ENCODE measurements around the gene LRMDA.
A peak's percentile ranks its signal among the peaks of the same experiment; 100 is the strongest.

The LRMDA gene

DNA sequence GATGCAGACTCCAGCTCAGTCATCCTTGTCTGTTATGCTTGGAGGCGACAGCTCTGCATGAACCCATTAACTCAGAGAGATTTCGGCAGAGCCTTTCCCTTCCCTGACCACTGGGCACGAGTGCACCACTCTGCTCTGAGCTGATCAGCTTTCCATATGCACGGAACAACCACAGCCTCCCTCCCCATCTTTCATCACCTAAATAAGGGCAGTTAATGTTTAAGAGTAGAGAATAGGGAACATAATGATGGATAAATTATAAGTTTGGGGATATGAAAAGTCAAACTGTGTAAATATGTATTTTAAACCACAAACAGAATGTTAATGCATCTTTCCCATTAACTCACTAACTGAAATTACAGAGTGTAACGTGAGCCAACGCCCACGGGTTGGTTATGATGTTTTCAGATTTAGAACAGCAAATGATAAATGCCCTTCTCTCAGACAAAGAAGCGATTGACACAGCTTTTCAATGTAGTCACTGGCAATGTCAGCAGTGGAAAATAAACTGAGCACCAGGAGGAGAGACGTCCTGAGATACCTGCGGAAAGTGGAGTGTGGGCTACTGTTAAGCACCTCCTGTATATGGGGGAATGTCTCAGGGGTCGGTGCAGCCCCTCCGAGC lies 658.2 kb downstream of the LRMDA start (continued):
- TF ChIP-seq, protein P1, sequence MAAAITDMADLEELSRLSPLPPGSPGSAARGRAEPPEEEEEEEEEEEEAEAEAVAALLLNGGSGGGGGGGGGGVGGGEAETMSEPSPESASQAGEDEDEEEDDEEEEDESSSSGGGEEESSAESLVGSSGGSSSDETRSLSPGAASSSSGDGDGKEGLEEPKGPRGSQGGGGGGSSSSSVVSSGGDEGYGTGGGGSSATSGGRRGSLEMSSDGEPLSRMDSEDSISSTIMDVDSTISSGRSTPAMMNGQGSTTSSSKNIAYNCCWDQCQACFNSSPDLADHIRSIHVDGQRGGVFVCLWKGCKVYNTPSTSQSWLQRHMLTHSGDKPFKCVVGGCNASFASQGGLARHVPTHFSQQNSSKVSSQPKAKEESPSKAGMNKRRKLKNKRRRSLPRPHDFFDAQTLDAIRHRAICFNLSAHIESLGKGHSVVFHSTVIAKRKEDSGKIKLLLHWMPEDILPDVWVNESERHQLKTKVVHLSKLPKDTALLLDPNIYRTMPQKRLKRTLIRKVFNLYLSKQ (tag by site-specific recombination; IDR thresholded peaks at IDR 0.05; ENCODE audit: borderline replicate concordance), result no peak
- peak; percentile 29; the same call in 1 of the 2 replicates for TF ChIP-seq ZBTB17 (tag by site-specific recombination; IDR thresholded peaks at IDR 0.05)
- TF ChIP-seq, protein P2, sequence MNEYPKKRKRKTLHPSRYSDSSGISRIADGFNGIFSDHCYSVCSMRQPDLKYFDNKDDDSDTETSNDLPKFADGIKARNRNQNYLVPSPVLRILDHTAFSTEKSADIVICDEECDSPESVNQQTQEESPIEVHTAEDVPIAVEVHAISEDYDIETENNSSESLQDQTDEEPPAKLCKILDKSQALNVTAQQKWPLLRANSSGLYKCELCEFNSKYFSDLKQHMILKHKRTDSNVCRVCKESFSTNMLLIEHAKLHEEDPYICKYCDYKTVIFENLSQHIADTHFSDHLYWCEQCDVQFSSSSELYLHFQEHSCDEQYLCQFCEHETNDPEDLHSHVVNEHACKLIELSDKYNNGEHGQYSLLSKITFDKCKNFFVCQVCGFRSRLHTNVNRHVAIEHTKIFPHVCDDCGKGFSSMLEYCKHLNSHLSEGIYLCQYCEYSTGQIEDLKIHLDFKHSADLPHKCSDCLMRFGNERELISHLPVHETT (tag by site-specific recombination; IDR thresholded peaks at IDR 0.05), result no peak
- no peak for TF ChIP-seq ZNF19 (tag by site-specific recombination; IDR thresholded peaks at IDR 0.05; ENCODE audit: low read depth)
- no peak for TF ChIP-seq ZNF701 (tag by site-specific recombination; IDR thresholded peaks at IDR 0.05)
- no peak for TF ChIP-seq ZNF544 (tag by site-specific recombination; IDR thresholded peaks at IDR 0.05)
- TF ChIP-seq, protein P3, sequence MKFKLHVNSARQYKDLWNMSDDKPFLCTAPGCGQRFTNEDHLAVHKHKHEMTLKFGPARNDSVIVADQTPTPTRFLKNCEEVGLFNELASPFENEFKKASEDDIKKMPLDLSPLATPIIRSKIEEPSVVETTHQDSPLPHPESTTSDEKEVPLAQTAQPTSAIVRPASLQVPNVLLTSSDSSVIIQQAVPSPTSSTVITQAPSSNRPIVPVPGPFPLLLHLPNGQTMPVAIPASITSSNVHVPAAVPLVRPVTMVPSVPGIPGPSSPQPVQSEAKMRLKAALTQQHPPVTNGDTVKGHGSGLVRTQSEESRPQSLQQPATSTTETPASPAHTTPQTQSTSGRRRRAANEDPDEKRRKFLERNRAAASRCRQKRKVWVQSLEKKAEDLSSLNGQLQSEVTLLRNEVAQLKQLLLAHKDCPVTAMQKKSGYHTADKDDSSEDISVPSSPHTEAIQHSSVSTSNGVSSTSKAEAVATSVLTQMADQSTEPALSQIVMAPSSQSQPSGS (tag by site-specific recombination; IDR thresholded peaks at IDR 0.05; ENCODE audit: low read depth), result no peak
- TF ChIP-seq ZNF76 (tag by site-specific recombination; IDR thresholded peaks at IDR 0.05; ENCODE audit: borderline replicate concordance, low read depth), result no peak
- TF ChIP-seq ZNF654 (tag by site-specific recombination; IDR thresholded peaks at IDR 0.05; ENCODE audit: low read depth), result no peak
- TF ChIP-seq, protein P4, sequence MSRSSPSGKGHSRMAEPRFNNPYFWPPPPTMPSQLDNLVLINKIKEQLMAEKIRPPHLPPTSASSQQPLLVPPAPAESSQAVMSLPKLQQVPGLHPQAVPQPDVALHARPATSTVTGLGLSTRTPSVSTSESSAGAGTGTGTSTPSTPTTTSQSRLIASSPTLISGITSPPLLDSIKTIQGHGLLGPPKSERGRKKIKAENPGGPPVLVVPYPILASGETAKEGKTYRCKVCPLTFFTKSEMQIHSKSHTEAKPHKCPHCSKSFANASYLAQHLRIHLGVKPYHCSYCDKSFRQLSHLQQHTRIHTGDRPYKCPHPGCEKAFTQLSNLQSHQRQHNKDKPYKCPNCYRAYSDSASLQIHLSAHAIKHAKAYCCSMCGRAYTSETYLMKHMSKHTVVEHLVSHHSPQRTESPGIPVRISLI (tag by site-specific recombination; IDR thresholded peaks at IDR 0.05), result no peak
- no peak for TF ChIP-seq ZSCAN16 (tag by site-specific recombination; IDR thresholded peaks at IDR 0.05)
- TF ChIP-seq ZNF791 (tag by site-specific recombination; IDR thresholded peaks at IDR 0.05), result no peak
- no peak for TF ChIP-seq ZBTB8A (tag by site-specific recombination; IDR thresholded peaks at IDR 0.05)
- TF ChIP-seq ZFP69B (tag by site-specific recombination; IDR thresholded peaks at IDR 0.05), result no peak
- no peak for TF ChIP-seq ZNF623 (tag by site-specific recombination; IDR thresholded peaks at IDR 0.05)
- TF ChIP-seq GFI1B (tag by site-specific recombination; IDR thresholded peaks at IDR 0.05), result no peak
- no peak for TF ChIP-seq ZNF274 (IDR thresholded peaks at IDR 0.05; ENCODE audit: low read length)
- TF ChIP-seq ZNF274 (tag by site-specific recombination; IDR thresholded peaks at IDR 0.05; ENCODE audit: borderline replicate concordance), result no peak
- peak; percentile 93 for TF ChIP-seq WT1 (tag by site-specific recombination; IDR thresholded peaks at IDR 0.05)
- 0 out of 2 replicates have a peak, but pooled peaks have one; percentile 19 for TF ChIP-seq ZNF843 (tag by site-specific recombination; IDR thresholded peaks at IDR 0.05)
- TF ChIP-seq SP7 (tag by site-specific recombination; IDR thresholded peaks at IDR 0.05), result peak; percentile 98
- TF ChIP-seq OVOL3 (tag by site-specific recombination; IDR thresholded peaks at IDR 0.05), result no peak
- TF ChIP-seq ZBTB20 (tag by site-specific recombination; IDR thresholded peaks at IDR 0.05), result no peak
- TF ChIP-seq KLF9 (tag by site-specific recombination; IDR thresholded peaks at IDR 0.05; ENCODE audit: low read depth), result no peak
- TF ChIP-seq, protein P5, sequence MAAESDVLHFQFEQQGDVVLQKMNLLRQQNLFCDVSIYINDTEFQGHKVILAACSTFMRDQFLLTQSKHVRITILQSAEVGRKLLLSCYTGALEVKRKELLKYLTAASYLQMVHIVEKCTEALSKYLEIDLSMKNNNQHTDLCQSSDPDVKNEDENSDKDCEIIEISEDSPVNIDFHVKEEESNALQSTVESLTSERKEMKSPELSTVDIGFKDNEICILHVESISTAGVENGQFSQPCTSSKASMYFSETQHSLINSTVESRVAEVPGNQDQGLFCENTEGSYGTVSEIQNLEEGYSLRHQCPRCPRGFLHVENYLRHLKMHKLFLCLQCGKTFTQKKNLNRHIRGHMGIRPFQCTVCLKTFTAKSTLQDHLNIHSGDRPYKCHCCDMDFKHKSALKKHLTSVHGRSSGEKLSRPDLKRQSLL (tag by site-specific recombination; IDR thresholded peaks at IDR 0.05), result no peak
- no peak for TF ChIP-seq OSR2 (tag by site-specific recombination; IDR thresholded peaks at IDR 0.05)
- peak; percentile 50 for TF ChIP-seq ZFHX2 (tag by site-specific recombination; conservative IDR thresholded peaks at IDR 0.05)
- TF ChIP-seq GLIS1 (tag by site-specific recombination; IDR thresholded peaks at IDR 0.05), result no peak
- TF ChIP-seq MEIS1 (CRISPR knock-in tag; IDR thresholded peaks at IDR 0.05; ENCODE audit: borderline replicate concordance), result no peak
- TF ChIP-seq, protein P6, sequence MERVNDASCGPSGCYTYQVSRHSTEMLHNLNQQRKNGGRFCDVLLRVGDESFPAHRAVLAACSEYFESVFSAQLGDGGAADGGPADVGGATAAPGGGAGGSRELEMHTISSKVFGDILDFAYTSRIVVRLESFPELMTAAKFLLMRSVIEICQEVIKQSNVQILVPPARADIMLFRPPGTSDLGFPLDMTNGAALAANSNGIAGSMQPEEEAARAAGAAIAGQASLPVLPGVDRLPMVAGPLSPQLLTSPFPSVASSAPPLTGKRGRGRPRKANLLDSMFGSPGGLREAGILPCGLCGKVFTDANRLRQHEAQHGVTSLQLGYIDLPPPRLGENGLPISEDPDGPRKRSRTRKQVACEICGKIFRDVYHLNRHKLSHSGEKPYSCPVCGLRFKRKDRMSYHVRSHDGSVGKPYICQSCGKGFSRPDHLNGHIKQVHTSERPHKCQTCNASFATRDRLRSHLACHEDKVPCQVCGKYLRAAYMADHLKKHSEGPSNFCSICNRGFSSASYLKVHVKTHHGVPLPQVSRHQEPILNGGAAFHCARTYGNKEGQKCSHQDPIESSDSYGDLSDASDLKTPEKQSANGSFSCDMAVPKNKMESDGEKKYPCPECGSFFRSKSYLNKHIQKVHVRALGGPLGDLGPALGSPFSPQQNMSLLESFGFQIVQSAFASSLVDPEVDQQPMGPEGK (tag by site-specific recombination; IDR thresholded peaks at IDR 0.05), result no peak
- TF ChIP-seq ZNF837 (tag by site-specific recombination; IDR thresholded peaks at IDR 0.05), result no peak
- TF ChIP-seq, protein P7, sequence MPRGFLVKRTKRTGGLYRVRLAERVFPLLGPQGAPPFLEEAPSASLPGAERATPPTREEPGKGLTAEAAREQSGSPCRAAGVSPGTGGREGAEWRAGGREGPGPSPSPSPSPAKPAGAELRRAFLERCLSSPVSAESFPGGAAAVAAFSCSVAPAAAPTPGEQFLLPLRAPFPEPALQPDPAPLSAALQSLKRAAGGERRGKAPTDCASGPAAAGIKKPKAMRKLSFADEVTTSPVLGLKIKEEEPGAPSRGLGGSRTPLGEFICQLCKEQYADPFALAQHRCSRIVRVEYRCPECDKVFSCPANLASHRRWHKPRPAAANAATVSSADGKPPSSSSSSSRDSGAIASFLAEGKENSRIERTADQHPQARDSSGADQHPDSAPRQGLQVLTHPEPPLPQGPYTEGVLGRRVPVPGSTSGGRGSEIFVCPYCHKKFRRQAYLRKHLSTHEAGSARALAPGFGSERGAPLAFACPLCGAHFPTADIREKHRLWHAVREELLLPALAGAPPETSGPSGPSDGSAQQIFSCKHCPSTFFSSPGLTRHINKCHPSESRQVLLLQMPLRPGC (tag by site-specific recombination; IDR thresholded peaks at IDR 0.05), result 0 out of 2 replicates have a peak, but pooled peaks have one; percentile 23
